ENCODE results near the gene PEX11A.

GRCh38 chr15:89657686-89658200 is 32.8 kb downstream of the PEX11A start:
- TF ChIP-seq CTCF (conservative IDR thresholded peaks at IDR 0.05; ENCODE audit: low read depth, low read length) (no peak), EZH2 (IDR thresholded peaks at IDR 0.05; ENCODE audit: borderline replicate concordance, low read depth, low read length, poor library complexity, severe bottlenecking) (no peak)

Measured in A673 (cell line).